ENCODE measurements around the gene SP100.

- TF ChIP-seq POLR2A (IDR thresholded peaks at IDR 0.05) (no peak), CTCF (IDR thresholded peaks at IDR 0.05) (no peak), POLR2AphosphoS5 (IDR thresholded peaks at IDR 0.05) (no peak)
These were observed 41.2 kb downstream of the SP100 start for GRCh38 chr2:230457073-230457768.

Measured in prostate gland (tissue), 2 donors.